T1000 (cell line): ENCODE measurements around the gene ADGRL2.
"Not testable (repeated sequence)": the region's sequence is repeated elsewhere in the genome, so short reads cannot be mapped to it uniquely, and the experiment has no call there.

Source experiments
- DNase-seq: peaks from one replicate; lab custom pipeline; 2025; ENCODE audit warnings: mixed read lengths; lab: John Stamatoyannopoulos, UW

ADGRL2 gene

DNA sequence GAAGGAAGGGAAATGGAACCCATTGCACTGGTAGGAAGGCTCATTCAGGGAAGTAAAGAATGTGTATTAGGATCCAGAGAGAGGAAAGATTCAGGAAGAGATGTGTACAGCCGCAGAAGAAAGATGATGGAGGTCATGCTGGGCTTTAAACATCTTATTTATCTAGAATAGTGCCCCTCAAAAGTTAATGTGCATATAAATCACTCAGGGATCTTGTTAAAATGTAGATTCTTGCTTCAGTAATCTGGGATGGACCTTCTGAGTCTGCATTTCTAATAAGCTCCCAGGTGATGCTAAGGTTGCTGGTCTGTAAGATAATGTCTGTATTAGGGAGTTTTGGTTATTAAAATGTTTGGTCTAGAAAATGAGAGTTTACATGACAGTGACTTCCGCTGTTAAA is 46.3 kb downstream of the ADGRL2 start:
- DNase-seq = no peak

DNA sequence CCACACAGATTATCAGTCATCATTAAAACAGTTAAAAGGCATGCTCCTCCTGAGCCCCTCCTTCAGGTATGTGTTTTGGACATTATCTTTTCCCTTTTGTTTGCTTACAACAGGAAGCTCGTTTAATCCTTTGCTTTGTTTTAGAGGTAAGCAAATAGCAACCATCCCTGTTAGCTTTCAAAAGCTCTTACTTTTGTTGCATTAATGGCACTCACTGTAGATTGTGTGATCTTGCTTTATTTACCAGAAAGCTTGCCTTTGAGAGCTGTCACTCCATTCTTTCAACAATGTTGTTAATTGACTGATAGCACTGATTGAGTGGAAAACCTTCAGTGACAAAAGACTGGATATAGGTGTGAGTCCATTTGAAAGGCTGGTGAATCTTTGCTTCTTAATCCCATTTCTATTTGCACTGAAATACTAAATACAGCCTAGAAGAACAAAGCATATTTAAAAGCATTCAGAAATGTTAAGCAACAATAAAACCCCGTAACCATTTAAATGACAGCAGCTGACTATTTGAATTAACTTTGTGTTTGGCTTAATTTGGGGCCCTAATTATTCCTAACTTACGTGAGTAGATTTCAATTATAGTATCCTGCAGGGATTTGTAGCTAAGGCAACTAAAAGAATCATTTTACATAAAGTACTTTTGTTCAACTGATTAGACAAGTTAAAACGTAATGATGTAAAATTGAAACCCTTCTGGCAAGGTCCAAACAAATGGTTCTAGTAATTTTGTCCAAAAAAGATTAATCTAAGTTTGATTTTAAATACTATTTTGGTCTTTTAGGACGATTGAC is 48.3 kb downstream of the ADGRL2 start:
- no peak for DNase-seq

DNA sequence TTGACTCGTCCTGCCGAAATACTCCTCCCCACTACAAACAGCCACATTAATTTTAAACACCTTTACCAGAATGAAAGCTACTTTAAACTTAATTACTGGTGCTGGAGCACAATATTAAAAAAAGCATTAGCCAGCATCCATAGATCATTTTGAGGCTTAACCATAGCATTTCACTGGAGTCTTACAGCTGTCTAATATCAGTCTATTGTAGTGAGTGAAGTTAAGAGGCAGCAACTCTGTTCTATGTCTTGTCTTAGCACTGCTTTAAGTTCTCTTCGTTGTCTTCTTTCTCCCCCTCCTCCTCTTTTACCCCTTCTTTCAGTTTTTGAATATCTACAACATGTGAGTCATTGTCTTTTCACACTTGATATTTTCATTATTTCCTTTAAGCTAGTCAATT is 49.3 kb downstream of the ADGRL2 start:
- DNase-seq = no peak

DNA sequence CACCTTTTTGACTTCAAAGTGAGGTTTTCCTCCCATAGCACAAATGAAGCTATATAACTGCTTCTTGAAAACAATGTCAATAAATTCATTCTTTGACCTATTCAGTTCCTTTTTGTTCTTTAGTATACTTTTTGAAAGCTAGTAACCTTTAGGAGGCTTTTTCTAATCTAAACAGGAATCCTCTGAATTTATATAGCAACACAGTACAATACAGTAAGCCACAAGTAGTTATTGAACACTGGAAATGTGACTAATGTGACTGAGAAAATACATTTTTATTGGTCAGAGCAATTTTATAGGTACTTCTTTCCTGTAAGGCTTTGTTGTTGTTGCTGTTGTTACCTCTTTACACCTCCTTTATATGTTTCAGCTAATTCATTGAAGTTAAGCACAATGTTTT is 49.8 kb downstream of the ADGRL2 start:
- DNase-seq = no peak

DNA sequence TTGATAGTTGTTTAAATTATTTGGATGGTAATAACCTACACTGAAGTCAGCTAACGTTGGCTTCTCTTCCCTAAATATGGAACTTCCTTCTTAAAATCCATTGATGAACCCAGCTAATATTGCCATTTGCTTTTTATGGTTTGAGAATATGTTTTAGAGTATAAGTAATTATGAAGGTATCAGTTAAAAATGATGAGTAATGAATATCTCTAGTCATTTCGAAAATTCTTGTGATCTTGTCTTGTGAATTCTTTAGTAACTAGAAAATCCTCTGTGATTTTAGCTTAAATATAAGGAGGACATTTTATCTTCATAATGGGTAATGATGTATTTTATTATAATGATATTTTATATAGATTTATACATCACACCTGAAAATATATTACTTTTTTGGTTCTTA is 50.5 kb downstream of the ADGRL2 start:
- no peak for DNase-seq

DNA sequence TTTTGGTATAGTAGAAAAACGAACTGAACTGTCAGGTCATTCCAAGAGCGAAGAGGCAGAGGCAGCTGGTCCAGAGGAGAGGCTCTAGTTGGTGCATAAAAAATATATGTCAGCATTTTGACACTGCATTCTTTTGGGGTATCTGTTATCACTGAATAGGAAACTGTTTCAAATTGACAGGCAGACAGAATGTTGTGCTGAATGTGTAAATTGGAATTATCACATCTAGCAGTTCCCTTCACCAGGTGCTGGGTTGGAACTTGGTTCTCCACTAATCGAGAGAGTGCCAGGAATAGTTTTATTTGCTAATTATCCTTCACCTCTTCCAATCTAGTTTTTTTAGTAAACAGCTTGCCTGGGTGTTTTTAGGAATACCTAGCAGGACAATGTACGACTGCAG is 52.2 kb downstream of the ADGRL2 start:
- DNase-seq = no peak

DNA sequence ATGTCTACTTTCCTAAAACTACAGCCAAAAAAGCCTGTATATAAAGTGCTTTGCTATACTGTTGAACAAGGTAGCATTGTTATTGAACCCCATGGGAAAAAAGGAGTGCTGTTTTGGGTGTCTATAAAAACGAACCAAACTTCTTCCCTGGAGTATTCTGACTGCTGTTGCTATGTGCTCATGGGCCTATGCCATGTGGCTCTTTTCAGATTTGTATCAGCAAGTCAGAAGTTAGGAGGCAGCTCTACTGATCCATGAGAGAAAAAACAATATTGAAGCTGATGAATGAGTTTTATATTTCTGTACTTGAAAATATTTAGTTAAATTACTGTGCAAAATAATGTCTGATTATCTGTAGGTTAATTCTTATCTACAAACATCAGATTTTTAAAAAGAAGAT is 66.5 kb downstream of the ADGRL2 start:
- DNase-seq = no peak

DNA sequence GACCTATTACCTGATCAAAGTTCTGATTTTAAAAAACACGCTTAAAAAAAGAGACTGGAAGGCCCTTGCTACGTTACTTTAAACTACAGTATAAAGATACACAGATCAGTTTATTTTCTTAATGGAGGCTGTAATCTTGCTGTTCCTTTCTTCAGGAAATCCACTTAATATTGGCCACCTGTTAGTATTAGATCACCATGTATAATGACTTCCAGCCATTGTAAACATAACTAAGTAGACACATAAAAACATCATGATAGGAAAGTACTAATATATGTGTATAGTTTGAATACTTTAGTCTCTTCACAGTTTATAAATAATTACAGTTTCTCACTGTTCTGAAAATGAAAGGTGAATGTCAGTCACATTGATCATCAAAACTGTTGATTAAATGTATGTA is 68.6 kb downstream of the ADGRL2 start:
- no peak for DNase-seq

DNA sequence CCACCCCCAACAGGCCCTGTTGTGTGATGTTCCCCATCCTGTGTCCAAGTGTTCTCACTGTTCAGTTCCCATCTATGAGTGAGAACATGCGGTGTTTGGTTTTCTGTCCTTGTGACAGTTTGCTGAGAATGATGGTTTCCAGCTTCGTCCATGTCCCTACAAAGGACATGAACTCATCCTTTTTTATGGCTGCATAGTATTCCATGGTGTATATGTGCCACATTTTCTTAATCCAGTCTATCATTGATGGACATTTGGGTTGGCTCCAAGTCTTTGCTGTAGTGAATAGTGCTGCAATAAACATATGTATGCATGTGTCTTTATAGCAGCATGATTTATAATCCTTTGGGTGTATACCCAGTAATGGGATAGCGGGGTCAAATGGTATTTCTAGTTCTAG is 70.4 kb downstream of the ADGRL2 start:
- not testable (repeated sequence) for DNase-seq

DNA sequence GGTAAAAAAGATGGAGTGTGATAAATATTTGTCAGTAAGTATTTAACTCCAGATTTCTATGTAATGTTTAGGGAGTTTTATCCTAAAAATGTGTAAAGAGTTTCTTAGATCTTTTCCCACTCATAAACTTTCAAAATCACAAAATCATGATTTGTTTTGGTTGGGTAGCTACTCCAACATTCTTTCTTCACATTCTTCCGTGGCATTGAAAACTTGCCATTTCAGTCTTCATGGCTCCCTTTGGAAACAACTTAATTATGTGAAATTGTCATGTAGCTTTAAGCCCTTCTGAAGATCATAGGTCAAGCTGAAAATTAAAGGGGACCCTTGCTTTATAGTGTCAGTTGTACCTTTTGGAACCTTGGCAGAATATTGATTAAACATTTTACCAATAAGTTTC is 73.2 kb downstream of the ADGRL2 start:
- no peak for DNase-seq

DNA sequence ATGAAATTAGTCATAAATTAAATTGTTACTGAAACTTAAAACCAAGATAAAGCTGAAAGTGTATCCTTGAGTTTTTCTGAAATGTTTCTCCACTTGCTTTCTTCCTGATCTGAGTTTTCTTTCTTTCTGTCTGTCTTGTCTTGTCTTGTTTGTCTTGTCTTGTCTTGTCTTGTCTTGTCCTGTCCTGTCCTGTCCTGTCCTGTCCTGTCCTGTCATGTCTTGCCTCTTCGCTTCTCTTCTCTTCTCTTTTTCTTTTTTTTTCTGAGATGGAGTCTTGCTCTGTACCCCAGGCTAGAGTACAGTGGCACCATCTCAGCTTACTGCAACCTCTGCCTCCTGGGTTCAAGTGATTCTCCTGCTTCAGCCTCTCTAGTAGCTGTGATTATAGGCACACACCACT is 73.7 kb downstream of the ADGRL2 start:
- no peak for DNase-seq

DNA sequence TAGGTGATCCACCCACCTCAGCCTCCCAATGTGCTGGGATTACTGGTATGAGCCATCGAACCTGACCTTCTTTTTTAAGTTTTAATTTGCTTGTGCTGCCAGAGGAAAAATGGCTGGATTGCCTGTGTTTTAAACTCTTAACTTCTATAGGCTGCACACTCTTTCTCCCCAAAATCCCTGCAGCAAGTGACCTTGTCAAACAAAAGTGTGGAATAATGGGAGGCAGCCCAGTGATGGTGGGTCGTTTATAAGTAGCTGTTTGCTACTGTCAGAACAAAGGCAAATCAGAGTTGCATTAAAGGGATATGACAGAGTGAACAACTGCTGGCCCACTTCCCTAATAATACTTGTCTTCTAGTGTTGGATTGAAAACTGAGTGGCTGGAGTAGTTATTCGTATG is 74.2 kb downstream of the ADGRL2 start:
- no peak for DNase-seq

DNA sequence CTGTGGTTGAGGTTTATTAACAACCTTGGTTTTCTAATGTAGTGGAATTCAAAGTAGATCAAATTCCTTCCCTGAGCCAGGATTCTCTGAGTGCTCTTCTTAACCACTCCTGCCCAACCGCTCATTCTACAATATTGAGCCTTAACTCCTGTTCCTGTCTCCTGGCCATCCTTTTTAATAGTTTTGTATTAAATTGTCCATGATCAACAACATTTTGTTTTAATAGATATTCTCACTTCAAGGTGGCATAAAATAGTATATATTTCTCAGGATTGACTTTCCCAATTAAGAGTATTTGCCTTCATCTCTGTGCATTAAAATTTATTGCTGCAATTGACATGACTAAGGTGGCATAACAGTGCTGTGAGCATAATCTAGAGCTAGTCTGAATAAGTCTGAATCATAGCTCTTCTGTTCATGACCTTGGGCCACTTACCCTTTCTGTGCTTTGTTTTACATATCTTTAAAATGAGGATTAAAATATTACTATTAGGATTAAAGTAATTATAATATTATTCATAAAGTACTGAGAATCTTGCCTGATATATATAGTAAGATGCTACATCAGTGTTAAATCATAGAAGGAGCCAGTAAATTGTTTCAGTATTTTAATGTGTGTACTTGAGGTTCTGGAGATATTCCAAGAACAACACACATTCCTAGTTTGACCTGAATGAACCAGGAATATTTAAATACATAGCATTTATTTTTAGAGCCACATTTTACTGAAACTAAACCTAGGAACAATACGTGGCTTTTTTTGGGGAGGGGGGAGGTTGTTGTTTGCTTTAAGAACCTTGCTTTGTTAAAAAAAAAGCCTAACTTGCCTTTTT is 76.4 kb downstream of the ADGRL2 start:
- no peak for DNase-seq

DNA sequence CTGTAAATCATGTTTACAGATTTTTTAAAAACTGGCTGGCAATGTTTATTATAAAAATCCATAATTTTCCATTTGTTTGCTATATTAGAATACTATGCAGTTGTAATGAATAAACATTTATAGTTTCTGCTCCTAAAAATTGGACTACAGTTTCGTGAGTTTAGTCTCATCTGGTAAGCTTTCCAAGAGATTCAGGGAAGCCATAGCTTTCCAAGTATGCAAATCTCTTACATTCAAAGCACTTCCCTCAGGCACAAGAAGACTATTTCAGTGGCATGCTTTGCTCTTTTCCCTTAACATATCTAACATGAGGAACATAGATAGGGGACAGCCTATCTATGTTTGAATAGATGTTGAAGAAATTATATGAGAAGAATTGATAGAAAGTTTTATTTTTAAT is 77.2 kb downstream of the ADGRL2 start:
- DNase-seq = no peak

DNA sequence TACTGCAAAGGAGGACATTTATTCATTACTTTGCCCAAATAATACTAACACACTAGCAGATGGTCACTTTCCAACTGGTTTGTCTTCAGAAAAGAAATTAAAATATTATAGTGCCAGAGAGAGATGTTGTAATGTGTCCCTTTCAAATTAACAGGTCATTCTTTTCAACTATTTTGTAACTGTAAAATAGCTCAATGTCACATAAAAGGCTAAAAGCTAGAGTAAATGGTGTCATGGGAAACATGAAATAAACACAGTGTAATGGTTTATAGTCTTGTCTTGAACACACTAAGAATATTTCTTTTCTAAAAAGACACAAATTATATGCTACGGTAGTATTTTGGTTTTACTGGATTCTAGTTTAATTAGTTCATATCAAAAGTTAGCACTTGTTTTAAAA is 77.8 kb downstream of the ADGRL2 start:
- no peak for DNase-seq

DNA sequence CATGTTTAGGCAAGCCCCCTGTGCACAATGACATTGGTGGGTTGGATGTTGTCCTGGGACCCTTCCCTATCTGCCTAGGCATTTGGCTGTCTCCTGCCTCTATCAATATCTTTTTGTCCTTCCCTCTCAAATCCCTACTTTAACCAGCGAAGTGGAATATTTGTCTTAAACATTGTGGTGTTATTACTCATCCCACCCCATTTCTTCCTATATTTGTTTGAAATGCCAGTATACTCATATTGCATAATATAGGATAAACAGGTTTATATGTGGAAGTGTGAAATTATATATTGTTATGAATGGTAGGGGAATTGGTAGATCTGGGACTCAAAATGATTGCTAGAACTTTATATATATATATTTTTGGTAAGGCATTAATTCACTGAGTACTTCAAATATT is 80.0 kb downstream of the ADGRL2 start:
- no peak for DNase-seq

DNA sequence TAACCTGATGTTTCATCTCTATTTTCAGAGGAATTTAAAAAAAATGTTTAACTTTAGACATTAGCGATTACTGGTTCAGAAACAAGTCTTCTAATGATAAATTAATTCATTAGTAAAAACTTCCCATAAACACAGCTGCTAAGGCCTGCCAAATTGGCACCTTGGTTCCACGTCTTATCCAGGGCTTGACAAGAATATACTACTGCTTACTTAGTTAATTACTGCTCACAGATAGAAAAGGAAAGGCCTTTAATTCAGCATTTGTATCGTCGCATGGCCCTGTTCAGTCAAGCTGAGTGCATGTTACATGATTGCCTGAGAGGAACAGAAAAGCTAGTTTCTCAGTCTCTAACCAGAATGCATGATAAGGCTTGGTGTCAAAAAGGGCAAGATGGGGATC is 84.6 kb downstream of the ADGRL2 start:
- DNase-seq = no peak

DNA sequence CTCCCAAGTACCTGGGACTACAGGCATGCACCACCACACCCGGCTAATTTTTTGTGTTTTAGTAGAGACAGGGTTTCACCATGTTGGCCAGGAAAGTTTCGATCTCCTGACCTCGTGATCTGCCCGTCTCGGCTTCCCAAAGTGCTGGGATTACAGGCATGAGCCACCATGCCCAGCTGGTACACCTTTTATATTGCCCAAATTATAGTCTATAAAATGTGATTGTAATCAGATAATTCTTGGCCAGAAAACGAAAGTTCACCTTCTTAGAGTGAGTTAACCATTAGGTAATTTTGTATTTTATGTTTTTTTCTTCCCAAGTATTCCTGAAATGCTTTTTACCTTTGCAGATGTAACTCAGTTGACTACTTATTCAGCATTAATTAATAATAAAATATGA is 85.6 kb downstream of the ADGRL2 start:
- DNase-seq = not testable (repeated sequence)

DNA sequence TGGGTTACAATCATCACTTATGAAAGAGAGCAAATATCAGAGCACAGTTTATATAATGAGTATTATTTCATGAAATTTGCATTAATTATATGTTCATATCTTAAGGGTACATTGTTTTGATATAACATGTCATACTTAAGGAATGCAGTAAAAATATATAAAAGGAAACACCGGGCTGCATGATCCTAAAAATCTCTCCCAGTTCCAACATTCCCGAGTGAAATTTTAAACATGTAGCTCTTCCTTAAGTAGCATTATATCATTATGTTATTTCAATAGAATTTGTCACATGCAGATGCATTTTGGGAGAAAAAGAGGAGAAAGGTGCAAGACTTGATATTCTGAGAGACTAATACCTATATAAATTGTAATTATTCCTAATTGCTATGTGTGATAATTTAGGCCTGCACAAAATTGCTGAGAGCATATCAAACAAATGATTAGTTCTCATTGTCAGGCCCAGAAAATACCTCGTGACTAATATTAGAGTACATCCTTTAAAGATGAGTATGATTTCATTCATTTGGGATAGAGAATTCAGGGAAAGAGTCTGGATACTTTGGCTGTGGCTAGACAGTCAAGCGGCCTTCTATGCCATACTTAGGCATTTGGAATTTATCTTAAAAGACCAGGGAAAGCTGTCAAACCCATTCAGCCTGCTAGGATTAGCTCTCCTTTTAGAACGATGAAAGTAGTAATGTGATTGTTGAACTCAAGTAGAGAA is 86.8 kb downstream of the ADGRL2 start:
- no peak for DNase-seq

DNA sequence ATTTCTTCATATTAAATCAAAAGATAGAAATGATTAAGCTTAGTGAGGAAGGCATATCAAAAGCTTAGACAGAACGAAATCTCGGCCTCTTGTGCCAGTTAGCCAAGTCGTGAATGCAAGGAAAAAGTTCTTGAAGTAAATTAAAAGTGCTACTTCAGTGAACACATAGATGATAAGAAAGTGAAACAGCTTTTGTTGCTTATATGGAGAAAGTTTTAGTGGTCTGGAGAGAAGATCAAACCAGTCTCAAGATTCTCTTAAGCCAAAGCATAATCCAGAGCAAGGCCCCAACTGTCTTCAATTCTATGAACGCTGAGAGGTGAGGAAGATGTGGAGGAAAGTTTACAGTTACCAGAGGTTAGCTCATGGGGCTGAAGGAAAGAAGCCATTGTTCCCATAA is 88.4 kb downstream of the ADGRL2 start:
- DNase-seq = no peak

DNA sequence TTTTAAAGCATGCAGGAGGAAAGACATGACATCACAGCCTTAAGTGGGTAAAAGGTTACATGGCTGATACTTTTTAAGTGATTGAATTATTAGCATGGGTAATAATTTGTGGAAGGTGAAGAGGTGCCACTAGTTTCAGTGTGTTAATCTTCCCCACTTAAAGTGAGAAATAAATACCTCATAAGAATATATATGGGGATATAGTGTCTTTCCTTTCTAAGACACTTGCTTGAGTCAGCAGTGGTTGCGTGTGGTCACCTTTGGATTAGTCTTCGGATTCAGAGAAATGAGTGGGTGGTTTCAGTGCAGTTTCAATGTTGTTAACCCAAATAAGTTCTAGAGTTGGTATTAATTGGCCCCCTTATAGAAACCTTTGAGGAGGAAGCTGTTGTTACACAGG is 94.1 kb downstream of the ADGRL2 start:
- DNase-seq = no peak

DNA sequence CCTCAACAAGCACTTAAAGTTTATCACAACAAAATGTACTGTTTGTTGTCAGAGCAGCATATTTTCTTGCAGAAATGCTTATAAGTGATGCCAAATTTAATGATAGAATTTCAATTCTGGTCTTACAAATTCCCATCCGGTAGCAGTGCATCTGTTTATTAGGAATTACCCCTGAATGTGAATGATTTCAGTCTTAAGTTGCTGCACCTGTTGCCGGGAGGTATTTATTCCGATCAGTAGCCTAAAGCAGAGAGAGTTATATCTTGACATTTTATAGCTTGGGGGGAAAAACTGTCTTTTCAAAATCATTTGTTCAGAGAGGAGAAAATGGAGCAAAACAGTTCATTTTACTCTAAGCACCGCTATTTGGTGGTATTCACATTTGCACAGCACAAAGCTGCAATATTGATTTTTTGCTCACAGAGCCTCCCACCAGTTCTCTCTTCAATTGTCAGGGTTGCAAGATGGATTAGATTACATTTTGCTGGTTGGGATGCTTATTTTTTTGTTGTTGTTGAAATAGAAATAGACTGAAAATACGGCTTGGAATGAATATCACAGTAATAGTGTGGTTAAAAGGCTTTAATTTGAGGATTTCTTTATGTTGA is 98.6 kb downstream of the ADGRL2 start:
- no peak for DNase-seq
